ENCODE results near the gene C1QTNF1.

Gene C1QTNF1

GRCh38 chr17:79083191-79083971 lies 59.4 kb downstream of the C1QTNF1 start:
- Histone ChIP-seq H3K9ac (ENCODE audit: low read length) (no peak overlapping the region), H3K4me3 (ENCODE audit: low read depth in 1 of 2, low read length in 2 of 2) (no peak overlapping the region), H3K27me3 (ENCODE audit: control insufficient read depth in 1 of 2, insufficient read depth in 2 of 2, low read length in 2 of 2) (no peaks in the 10 kb centered on the region), H3K9me3 (ENCODE audit: low read length) (no peaks in the 10 kb centered on the region), H3K4me1 (ENCODE audit: insufficient read depth, low read length) (no peaks in the 10 kb centered on the region), H3K36me3 (ENCODE audit: insufficient read depth, low read length) (peaks cover 40% of the 10 kb centered on the region), H3K27ac (ENCODE audit: low read depth, low read length) (no peak overlapping the region)

GRCh38 chr17:79084291-79085153 lies 60.6 kb downstream of the C1QTNF1 start:
- no peaks in the 10 kb centered on the region for H3K9me3 ChIP-seq (ENCODE audit: low read length)
- H3K4me3 ChIP-seq (ENCODE audit: low read depth in 1 of 2, low read length in 2 of 2), result no peak overlapping the region
- no peaks in the 10 kb centered on the region for H3K4me1 ChIP-seq (ENCODE audit: insufficient read depth, low read length)
- peaks cover 30% of the 10 kb centered on the region for H3K36me3 ChIP-seq (ENCODE audit: insufficient read depth, low read length)
- no peak overlapping the region for H3K9ac ChIP-seq (ENCODE audit: low read length)
- no peak overlapping the region for H3K27ac ChIP-seq (ENCODE audit: low read depth, low read length)
- H3K27me3 ChIP-seq (ENCODE audit: control insufficient read depth in 1 of 2, insufficient read depth in 2 of 2, low read length in 2 of 2), result no peaks in the 10 kb centered on the region

- Histone ChIP-seq H3K9me3 (ENCODE audit: low read length) (no peaks in the 10 kb centered on the region), H3K9ac (ENCODE audit: low read length) (no peak overlapping the region), H3K27me3 (ENCODE audit: control insufficient read depth in 1 of 2, insufficient read depth in 2 of 2, low read length in 2 of 2) (no peaks in the 10 kb centered on the region), H3K36me3 (ENCODE audit: insufficient read depth, low read length) (peaks cover 22% of the 10 kb centered on the region), H3K4me3 (ENCODE audit: low read depth in 1 of 2, low read length in 2 of 2) (no peak overlapping the region), H3K27ac (ENCODE audit: low read depth, low read length) (no peak overlapping the region), H3K4me1 (ENCODE audit: insufficient read depth, low read length) (no peaks in the 10 kb centered on the region)
Observed at GRCh38 chr17:79085154-79085920, 61.4 kb downstream of the C1QTNF1 start.

GRCh38 chr17:79085921-79086551 lies 62.1 kb downstream of the C1QTNF1 start:
- Histone ChIP-seq H3K27ac (ENCODE audit: low read depth, low read length) (no peak overlapping the region), H3K4me1 (ENCODE audit: insufficient read depth, low read length) (peaks cover 6% of the 10 kb centered on the region), H3K9me3 (ENCODE audit: low read length) (no peaks in the 10 kb centered on the region), H3K9ac (ENCODE audit: low read length) (no peak overlapping the region), H3K4me3 (ENCODE audit: low read depth in 1 of 2, low read length in 2 of 2) (no peak overlapping the region), H3K36me3 (ENCODE audit: insufficient read depth, low read length) (peaks cover 17% of the 10 kb centered on the region), H3K27me3 (ENCODE audit: control insufficient read depth in 1 of 2, insufficient read depth in 2 of 2, low read length in 2 of 2) (no peaks in the 10 kb centered on the region)

- Histone ChIP-seq H3K27ac (ENCODE audit: low read depth, low read length) (no peak overlapping the region), H3K9me3 (ENCODE audit: low read length) (no peaks in the 10 kb centered on the region), H3K36me3 (ENCODE audit: insufficient read depth, low read length) (peaks cover 17% of the 10 kb centered on the region), H3K4me3 (ENCODE audit: low read depth in 1 of 2, low read length in 2 of 2) (no peak overlapping the region), H3K27me3 (ENCODE audit: control insufficient read depth in 1 of 2, insufficient read depth in 2 of 2, low read length in 2 of 2) (peaks cover 0 to under 1% of the 10 kb centered on the region in 2 donors), H3K9ac (ENCODE audit: low read length) (no peak overlapping the region), H3K4me1 (ENCODE audit: insufficient read depth, low read length) (peaks cover 6% of the 10 kb centered on the region)
Observed at GRCh38 chr17:79086609-79087427, 62.8 kb downstream of the C1QTNF1 start.

GRCh38 chr17:79087428-79088143 lies 63.6 kb downstream of the C1QTNF1 start:
- Histone ChIP-seq H3K9ac (ENCODE audit: low read length) (no peak overlapping the region), H3K36me3 (ENCODE audit: insufficient read depth, low read length) (peaks cover 17% of the 10 kb centered on the region), H3K27me3 (ENCODE audit: control insufficient read depth in 1 of 2, insufficient read depth in 2 of 2, low read length in 2 of 2) (peaks cover 0 to 8% of the 10 kb centered on the region in 2 donors), H3K4me3 (ENCODE audit: low read depth in 1 of 2, low read length in 2 of 2) (no peak overlapping the region), H3K9me3 (ENCODE audit: low read length) (no peaks in the 10 kb centered on the region), H3K4me1 (ENCODE audit: insufficient read depth, low read length) (peaks cover 6% of the 10 kb centered on the region), H3K27ac (ENCODE audit: low read depth, low read length) (no peak overlapping the region)

GRCh38 chr17:79088247-79088996 lies 64.5 kb downstream of the C1QTNF1 start:
- peaks cover 0 to 13% of the 10 kb centered on the region in 2 donors for H3K27me3 ChIP-seq (ENCODE audit: control insufficient read depth in 1 of 2, insufficient read depth in 2 of 2, low read length in 2 of 2)
- no peaks in the 10 kb centered on the region for H3K9me3 ChIP-seq (ENCODE audit: low read length)
- H3K9ac ChIP-seq (ENCODE audit: low read length), result no peak overlapping the region
- H3K4me3 ChIP-seq (ENCODE audit: low read depth in 1 of 2, low read length in 2 of 2), result no peak overlapping the region
- H3K36me3 ChIP-seq (ENCODE audit: insufficient read depth, low read length), result peaks cover 12% of the 10 kb centered on the region
- peaks cover 6% of the 10 kb centered on the region for H3K4me1 ChIP-seq (ENCODE audit: insufficient read depth, low read length)
- no peak overlapping the region for H3K27ac ChIP-seq (ENCODE audit: low read depth, low read length)

GRCh38 chr17:79088997-79089328 lies 65.0 kb downstream of the C1QTNF1 start:
- Histone ChIP-seq H3K27ac (ENCODE audit: low read depth, low read length) (no peak overlapping the region), H3K9me3 (ENCODE audit: low read length) (no peaks in the 10 kb centered on the region), H3K4me3 (ENCODE audit: low read depth in 1 of 2, low read length in 2 of 2) (no peak overlapping the region), H3K9ac (ENCODE audit: low read length) (no peak overlapping the region), H3K36me3 (ENCODE audit: insufficient read depth, low read length) (peaks cover 7% of the 10 kb centered on the region), H3K4me1 (ENCODE audit: insufficient read depth, low read length) (peaks cover 6% of the 10 kb centered on the region), H3K27me3 (ENCODE audit: control insufficient read depth in 1 of 2, insufficient read depth in 2 of 2, low read length in 2 of 2) (peaks cover 0 to 15% of the 10 kb centered on the region in 2 donors)

- Histone ChIP-seq H3K9me3 (ENCODE audit: low read length) (no peaks in the 10 kb centered on the region), H3K36me3 (ENCODE audit: insufficient read depth, low read length) (no peaks in the 10 kb centered on the region), H3K27ac (ENCODE audit: low read depth, low read length) (no peak overlapping the region), H3K9ac (ENCODE audit: low read length) (no peak overlapping the region), H3K4me1 (ENCODE audit: insufficient read depth, low read length) (peaks cover 6% of the 10 kb centered on the region), H3K27me3 (ENCODE audit: control insufficient read depth in 1 of 2, insufficient read depth in 2 of 2, low read length in 2 of 2) (peaks cover 0 to 16% of the 10 kb centered on the region in 2 donors), H3K4me3 (ENCODE audit: low read depth in 1 of 2, low read length in 2 of 2) (no peak overlapping the region)
Observed at GRCh38 chr17:79089720-79090442, 65.9 kb downstream of the C1QTNF1 start.
